ACHN (cell line): ENCODE data around the gene CPAMD8.
"Not testable (repeated sequence)": the region's sequence is repeated elsewhere in the genome, so short reads cannot be mapped to it uniquely, and the experiment has no call there.

ENCODE experiments used
- DNase-seq: peaks from one replicate; pipeline ENCODE4 v3.0.0-alpha.2; 2015
- in situ Hi-C: cut with HindIII; loops from 2 replicates; pipeline ENCODE4 v1.10.0; 2017; ENCODE audit warnings: low sequenced_read_pairs, low pct_ligation_motif_present, low pct_unique_long_range_greater_than_20kb

CPAMD8 gene

GRCh38 chr19:17011485-17011884, 15.1 kb downstream of the CPAMD8 start:
- in situ Hi-C loops: no loop called here

GRCh38 chr19:17006579-17006978, 20.0 kb downstream of the CPAMD8 start:
- DNase-seq: no peak
- in situ Hi-C loops: no loop called here

More at GRCh38 chr19:17011485-17011884, 15.1 kb downstream of the CPAMD8 start:
- DNase-seq: no peak

- in situ Hi-C loops: no loop called here
- DNase-seq: no peak
These were observed 21.6 kb downstream of the CPAMD8 start for GRCh38 chr19:17005000-17005399.

GRCh38 chr19:17004386-17004785, 22.2 kb downstream of the CPAMD8 start:
- in situ Hi-C loops: no loop called here
- DNase-seq: no peak

GRCh38 chr19:17002455-17002854, 24.2 kb downstream of the CPAMD8 start:
- DNase-seq: no peak

GRCh38 chr19:17001603-17002183, 24.9 kb downstream of the CPAMD8 start:
- in situ Hi-C loops: no loop called here
- DNase-seq: no peak

More at GRCh38 chr19:17002455-17002854, 24.2 kb downstream of the CPAMD8 start:
- in situ Hi-C loops: no loop called here

- in situ Hi-C loops: no loop called here
- DNase-seq: no peak
These were observed 27.9 kb downstream of the CPAMD8 start for GRCh38 chr19:16998635-16999194.

- in situ Hi-C loops, DNase-seq: not testable (repeated sequence)
These were observed 29.6 kb downstream of the CPAMD8 start for GRCh38 chr19:16996838-16997490.

- in situ Hi-C loops: no loop called here
- DNase-seq: no peak
These were observed 37.9 kb downstream of the CPAMD8 start for GRCh38 chr19:16988661-16989060.

GRCh38 chr19:16985403-16985802, 41.2 kb downstream of the CPAMD8 start:
- no peak for DNase-seq
- in situ Hi-C loops: no loop called here

GRCh38 chr19:16982586-16982985, 44.0 kb downstream of the CPAMD8 start:
- DNase-seq, in situ Hi-C loops: not testable (repeated sequence)

- DNase-seq: no peak
- in situ Hi-C loops: no loop called here
These were observed 47.5 kb downstream of the CPAMD8 start for GRCh38 chr19:16978839-16979802.

GRCh38 chr19:16978156-16978555, 48.5 kb downstream of the CPAMD8 start:
- DNase-seq: no peak
- in situ Hi-C loops: no loop called here

GRCh38 chr19:16977306-16977705, 49.3 kb downstream of the CPAMD8 start:
- in situ Hi-C loops: no loop called here
- no peak for DNase-seq

- DNase-seq: no peak
- in situ Hi-C loops: no loop called here
These were observed 50.2 kb downstream of the CPAMD8 start for GRCh38 chr19:16976446-16976845.

GRCh38 chr19:16970821-16971220, 55.8 kb downstream of the CPAMD8 start:
- DNase-seq: no peak

GRCh38 chr19:16969135-16969534, 57.5 kb downstream of the CPAMD8 start:
- no peak for DNase-seq

More at GRCh38 chr19:16970821-16971220, 55.8 kb downstream of the CPAMD8 start:
- in situ Hi-C loops: no loop called here

GRCh38 chr19:16960996-16961822, 65.4 kb downstream of the CPAMD8 start:
- in situ Hi-C loops, DNase-seq: not testable (repeated sequence)

More at GRCh38 chr19:16969135-16969534, 57.5 kb downstream of the CPAMD8 start:
- in situ Hi-C loops: no loop called here
